Effector memory CD8-positive, alpha-beta T cell (primary cell): ENCODE measurements around the gene TLX2.
A peak's percentile ranks its signal among the peaks of the same experiment; 100 is the strongest.

ENCODE experiments used
- ATAC-seq: fragments of 150-1000 bp; cut with Tn5 transposase; replicated peaks from 2 replicates; pipeline ENCODE4 v1.10.0; 2021; ENCODE audit warnings: mild to moderate bottlenecking, moderate library complexity
- DNase-seq, 3 experiments: peaks; one replicate each; pipeline ENCODE4 v3.0.0; 2021
- H3K27ac Mint-ChIP-seq, 2 donors: one replicate each; pipeline ENCODE4 v1.8.0; 2022; ENCODE audit warnings: mild to moderate bottlenecking in 2 of 2, mixed read lengths in 2 of 2, moderate library complexity in 2 of 2
- H3K27me3 Mint-ChIP-seq, 2 donors: one replicate each; pipeline ENCODE4 v1.8.0; 2022; ENCODE audit warnings: mixed read lengths in 2 of 2
- H3K36me3 Mint-ChIP-seq: one replicate; pipeline ENCODE4 v1.8.0; 2022; ENCODE audit warnings: mild to moderate bottlenecking, moderate library complexity, mixed read lengths; ENCODE audit not compliant: insufficient read depth
- H3K4me1 Mint-ChIP-seq, 2 donors: one replicate each; pipeline ENCODE4 v1.8.0; 2022; ENCODE audit warnings: low read depth in 2 of 2, mixed read lengths in 2 of 2
- H3K4me3 Mint-ChIP-seq, 2 donors: one replicate each; pipeline ENCODE4 v1.8.0; 2022; ENCODE audit warnings: mild to moderate bottlenecking in 2 of 2, mixed read lengths in 2 of 2, moderate library complexity in 2 of 2
- H3K9me3 Mint-ChIP-seq, 2 donors: one replicate each; pipeline ENCODE4 v1.8.0; 2022; ENCODE audit warnings: mixed read lengths in 2 of 2

Gene TLX2

DNA sequence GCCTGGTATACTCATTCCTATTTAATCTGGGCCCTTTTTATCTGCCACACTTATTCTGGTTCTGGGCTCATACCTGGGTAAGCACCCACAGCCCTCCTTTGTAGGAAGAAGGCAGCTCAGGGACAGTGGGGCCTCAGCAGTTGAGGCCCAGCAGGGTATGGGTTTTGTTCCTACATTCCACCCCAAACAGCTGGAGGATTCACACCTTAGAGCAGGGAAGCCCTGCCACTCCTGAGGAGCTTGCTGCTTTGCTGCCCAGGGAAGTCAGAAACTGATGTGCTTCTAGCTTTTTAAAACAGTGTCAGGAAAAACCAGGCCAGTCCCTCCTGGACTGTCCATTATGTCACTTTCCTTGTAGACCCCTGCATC, 13.7 kb upstream of the TLX2 start:
- Mint-ChIP-seq H3K4me3 (no peak overlapping the region), H3K36me3 (peaks cover 22% of the 10 kb centered on the region), H3K27me3 (peaks cover 6 to 68% of the 10 kb centered on the region in 2 donors), H3K9me3 (no peaks in the 10 kb centered on the region), H3K27ac (no peak overlapping the region), H3K4me1 (peaks cover 27 to 46% of the 10 kb centered on the region in 2 donors)
- no peak for ATAC-seq
- DNase-seq: no peak

DNA sequence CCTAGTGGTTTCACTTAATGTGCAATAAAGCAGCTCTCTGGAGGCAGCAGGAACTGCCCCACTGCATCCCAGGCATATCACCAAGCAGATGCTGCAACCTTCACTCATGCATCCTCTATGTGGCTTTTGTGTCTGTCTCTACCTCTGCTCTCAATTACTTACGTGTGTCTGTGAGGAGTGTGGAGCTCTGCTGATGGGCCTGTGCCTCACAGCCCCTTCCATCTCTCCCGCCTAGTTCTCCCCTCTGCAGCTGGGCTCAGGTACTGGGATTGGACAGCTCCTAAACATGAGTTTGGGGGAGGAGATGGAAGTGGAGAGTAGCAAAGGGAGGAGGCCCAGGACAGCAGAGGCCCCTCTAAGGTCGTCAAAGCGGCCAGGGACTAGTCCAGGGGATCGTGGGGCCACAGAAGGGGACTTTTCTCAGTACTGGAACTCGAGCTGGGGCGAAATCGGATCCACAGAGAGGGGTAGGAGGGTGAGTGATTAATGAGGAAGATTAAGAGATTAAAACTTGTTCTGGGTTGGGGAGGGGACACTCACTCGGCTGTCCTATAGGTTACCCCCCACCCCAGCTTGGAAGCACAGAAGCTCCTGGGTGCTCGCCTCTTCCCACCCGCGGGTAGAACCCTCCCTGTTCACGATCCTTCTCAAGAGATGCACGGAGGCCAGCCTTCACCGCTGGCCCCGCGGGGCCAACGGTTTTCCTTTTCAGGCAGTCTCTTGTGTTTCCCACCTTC, 12.7 kb upstream of the TLX2 start:
- Mint-ChIP-seq H3K27ac (no peak overlapping the region), H3K4me1 (peaks cover 30 to 47% of the 10 kb centered on the region in 2 donors), H3K4me3 (peak overlapping the region; percentile 69 to 77), H3K36me3 (peaks cover 22% of the 10 kb centered on the region), H3K27me3 (peaks cover 6 to 68% of the 10 kb centered on the region in 2 donors), H3K9me3 (no peaks in the 10 kb centered on the region)
- DNase-seq (no peak), ATAC-seq (no peak)

GRCh38 chr2:74502147-74502719, 12.0 kb upstream of the TLX2 start:
- Mint-ChIP-seq H3K36me3 (peaks cover 27% of the 10 kb centered on the region), H3K9me3 (no peaks in the 10 kb centered on the region), H3K4me3 (peak overlapping the region; percentile 69 to 77), H3K27ac (no peak overlapping the region), H3K4me1 (peaks cover 37 to 54% of the 10 kb centered on the region in 2 donors), H3K27me3 (peaks cover 6 to 68% of the 10 kb centered on the region in 2 donors)
- ATAC-seq (no peak), DNase-seq (no peak)

- Mint-ChIP-seq H3K27ac (peak overlapping the region in 1 of 2 donors; percentile 77), H3K4me1 (peaks cover 42 to 60% of the 10 kb centered on the region in 2 donors), H3K9me3 (no peaks in the 10 kb centered on the region), H3K4me3 (peak overlapping the region; percentile 69 to 77), H3K36me3 (peaks cover 33% of the 10 kb centered on the region), H3K27me3 (peaks cover 6 to 63% of the 10 kb centered on the region in 2 donors)
- ATAC-seq: no peak
- DNase-seq: peak in 1 of 3 experiments; percentile 32
These were observed 11.3 kb upstream of the TLX2 start for GRCh38 chr2:74502720-74503505.

DNA sequence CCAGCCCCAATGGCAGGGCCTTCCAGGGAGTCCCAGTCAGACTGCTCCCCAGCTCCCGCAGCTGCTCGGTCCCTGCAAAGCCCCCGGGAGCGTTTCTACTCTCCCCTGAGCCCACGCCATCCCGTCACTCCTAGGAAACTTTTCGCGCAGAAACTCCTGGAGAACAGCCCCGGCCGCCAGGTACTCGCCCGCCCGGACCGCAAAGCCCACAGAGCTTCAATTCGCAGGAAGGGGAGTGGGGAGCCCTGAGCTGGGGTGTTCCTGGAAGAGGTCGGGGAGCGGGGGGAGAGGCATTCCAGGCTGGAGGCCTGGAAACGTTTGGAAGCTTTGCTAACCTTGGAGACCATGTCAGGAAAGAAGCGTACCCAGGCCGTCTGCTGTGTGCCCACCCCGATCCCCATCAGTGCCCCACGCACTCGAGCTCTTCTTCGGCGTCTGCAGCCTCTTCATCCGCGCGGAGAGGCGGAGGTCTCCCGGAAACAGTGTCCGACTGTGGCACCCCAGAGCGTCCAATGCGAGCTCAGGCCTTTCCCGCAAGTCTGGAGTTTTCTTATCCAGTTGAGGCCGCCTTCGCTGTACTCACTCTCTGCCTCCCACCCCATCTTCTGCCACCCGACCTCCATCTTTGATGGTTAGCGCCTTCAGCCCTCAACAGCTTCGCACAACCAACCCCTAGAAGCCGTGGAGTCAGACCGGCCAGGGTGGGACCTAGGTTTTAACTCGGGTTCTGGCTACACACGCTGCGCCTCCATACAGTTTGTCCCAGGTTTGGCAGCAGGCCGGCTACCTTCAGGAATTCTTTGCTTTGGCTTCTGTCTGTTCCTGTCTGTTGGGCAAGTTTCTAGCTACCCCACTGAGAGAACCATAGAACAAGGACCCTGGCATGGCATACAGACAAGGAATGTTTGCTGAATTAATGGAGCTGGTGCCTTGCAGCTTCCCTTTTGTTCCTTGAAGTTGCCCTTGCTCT, 10.5 kb upstream of the TLX2 start:
- peaks cover 42 to 58% of the 10 kb centered on the region in 2 donors for H3K4me1 Mint-ChIP-seq

GRCh38 chr2:74504591-74504990, 9.7 kb upstream of the TLX2 start:
- Mint-ChIP-seq H3K4me1 (peaks cover 37 to 53% of the 10 kb centered on the region in 2 donors), H3K4me3 (peak overlapping the region; percentile 69 to 77), H3K27me3 (peaks cover 0 to 46% of the 10 kb centered on the region in 2 donors), H3K27ac (peak overlapping the region in 1 of 2 donors; percentile 9), H3K9me3 (no peaks in the 10 kb centered on the region), H3K36me3 (peaks cover 42% of the 10 kb centered on the region)
- ATAC-seq (no peak), DNase-seq (no peak)

More for the DNA sequence above, 10.5 kb upstream of the TLX2 start:
- Mint-ChIP-seq H3K4me3 (peak overlapping the region; percentile 69 to 77), H3K27me3 (peaks cover 0 to 54% of the 10 kb centered on the region in 2 donors), H3K9me3 (no peaks in the 10 kb centered on the region), H3K27ac (peak overlapping the region in 1 of 2 donors; percentile 77), H3K36me3 (peaks cover 42% of the 10 kb centered on the region)
- DNase-seq: no peak
- ATAC-seq: no peak

- DNase-seq: no peak
- Mint-ChIP-seq H3K36me3 (peaks cover 42% of the 10 kb centered on the region), H3K9me3 (no peaks in the 10 kb centered on the region), H3K4me3 (peak overlapping the region; percentile 93 to 97), H3K27ac (peak overlapping the region; percentile 9 to 99), H3K27me3 (peaks cover 0 to 36% of the 10 kb centered on the region in 2 donors), H3K4me1 (peaks cover 37 to 53% of the 10 kb centered on the region in 2 donors)
- ATAC-seq: no peak
These were observed 8.6 kb upstream of the TLX2 start for GRCh38 chr2:74505448-74506246.

- H3K4me3 Mint-ChIP-seq: peak within 1 kb of the TSS; percentile 93 to 97
- H3K27ac Mint-ChIP-seq: peak within 1 kb of the TSS; percentile 99
- H3K9me3 Mint-ChIP-seq: no peaks in the 10 kb centered on the region
- H3K36me3 Mint-ChIP-seq: peaks cover 39% of the 10 kb centered on the region
- peaks cover 0 to 35% of the 10 kb centered on the region in 2 donors for H3K27me3 Mint-ChIP-seq
- DNase-seq (peak; percentile 98 to 99 (median 99)), ATAC-seq (peak; percentile 93)
- H3K4me1 Mint-ChIP-seq: peaks cover 32 to 44% of the 10 kb centered on the region in 2 donors
These were observed 6.9 kb upstream of the TLX2 start, which contains the start of gene PCGF1 for GRCh38 chr2:74507145-74507925. Gene PCGF1 (minus strand): TSS chr2:74507695. CDS start chr2:74507668, 27 bp downstream.

- Mint-ChIP-seq H3K27me3 (peaks cover 5 to 38% of the 10 kb centered on the region in 2 donors), H3K27ac (peak overlapping the region; percentile 99), H3K4me1 (peaks cover 35 to 38% of the 10 kb centered on the region in 2 donors), H3K36me3 (peaks cover 42% of the 10 kb centered on the region), H3K9me3 (no peaks in the 10 kb centered on the region), H3K4me3 (peak overlapping the region; percentile 93 to 97)
- ATAC-seq (peak; percentile 8), DNase-seq (no peak)
These were observed 6.2 kb upstream of the TLX2 start for GRCh38 chr2:74507926-74508520.

- Mint-ChIP-seq H3K36me3 (peaks cover 29% of the 10 kb centered on the region), H3K9me3 (no peaks in the 10 kb centered on the region), H3K27me3 (peaks cover 10 to 39% of the 10 kb centered on the region in 2 donors), H3K27ac (no peak overlapping the region), H3K4me3 (no peak overlapping the region), H3K4me1 (peaks cover 25 to 39% of the 10 kb centered on the region in 2 donors)
- ATAC-seq (no peak), DNase-seq (no peak)
These were observed 4.0 kb upstream of the TLX2 start for GRCh38 chr2:74510272-74510671.
